NCI-H2227 (cell line): ENCODE measurements around the gene AP3B1.

Experiments used
- DNase-seq: peaks from one replicate; lab custom pipeline; 2025; ENCODE audit not compliant: unreplicated experiment; lab: John Stamatoyannopoulos, UW

The AP3B1 gene

GRCh38 chr5:78293851-78294247 lies 649 bp downstream of the AP3B1 start:
- DNase-seq = no peak

- DNase-seq = no peak
Measured at GRCh38 chr5:78291687-78292086, 2.8 kb downstream of the AP3B1 start.

- no peak for DNase-seq
Measured at GRCh38 chr5:78289911-78290310, 4.6 kb downstream of the AP3B1 start.

DNA sequence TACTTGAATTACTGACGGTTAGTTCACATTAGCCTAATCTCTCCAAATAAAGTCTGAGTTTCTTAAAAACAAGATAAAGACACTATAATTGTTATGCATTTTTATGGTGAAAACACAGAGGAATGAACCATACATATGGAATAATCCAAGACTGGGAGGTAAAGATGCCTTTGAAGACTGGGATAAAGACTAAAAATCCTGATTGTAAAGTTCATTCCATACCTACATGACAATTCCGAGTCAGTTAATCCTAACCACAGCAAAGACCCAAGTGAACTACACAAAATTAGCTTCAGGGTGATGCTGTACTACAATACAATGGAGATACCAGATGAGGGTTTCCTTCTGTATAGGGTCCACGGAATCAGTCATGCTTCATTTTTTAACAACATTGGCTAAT lies 6.3 kb downstream of the AP3B1 start:
- no peak for DNase-seq

GRCh38 chr5:78287833-78288232 lies 6.7 kb downstream of the AP3B1 start:
- no peak for DNase-seq

GRCh38 chr5:78287169-78287568 lies 7.3 kb downstream of the AP3B1 start:
- no peak for DNase-seq

- no peak for DNase-seq
Measured at GRCh38 chr5:78286290-78286689, 8.2 kb downstream of the AP3B1 start.

DNA sequence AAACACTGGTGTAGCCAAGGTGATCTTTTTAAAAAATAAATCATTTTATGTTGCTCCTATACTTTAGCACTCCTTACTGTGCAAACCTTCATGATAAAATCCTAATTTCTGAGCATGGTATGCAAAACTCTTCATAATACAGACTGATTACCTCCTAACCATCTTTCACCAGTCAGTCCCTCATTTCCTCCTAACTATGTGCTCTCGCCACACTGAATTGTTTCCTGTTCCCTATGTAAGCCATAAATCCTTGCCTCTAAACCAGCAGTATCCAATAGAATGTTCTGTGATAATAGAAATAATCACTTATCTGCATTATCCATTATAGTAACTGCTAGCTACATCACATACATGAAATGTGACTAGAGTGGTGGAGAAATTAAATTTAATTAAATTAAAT lies 10.7 kb downstream of the AP3B1 start:
- no peak for DNase-seq

DNA sequence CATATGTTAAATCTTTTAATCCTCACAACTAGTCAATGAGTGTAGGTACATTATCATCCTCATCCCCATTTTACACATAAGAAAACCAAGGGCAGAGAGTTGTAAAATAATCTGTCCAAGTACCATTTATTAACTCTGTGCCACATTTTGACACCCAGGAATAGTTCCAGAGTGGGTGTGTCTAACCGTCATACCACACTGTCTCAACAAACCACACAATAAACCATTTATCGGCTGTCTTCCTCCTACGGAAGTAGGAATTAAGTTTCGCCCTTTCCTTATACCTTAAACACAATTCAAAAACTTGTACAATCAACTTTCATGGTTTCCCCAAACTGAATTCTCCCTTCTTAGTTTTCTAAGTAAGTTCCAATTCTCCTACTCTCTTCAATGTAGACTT lies 11.4 kb downstream of the AP3B1 start:
- no peak for DNase-seq

DNA sequence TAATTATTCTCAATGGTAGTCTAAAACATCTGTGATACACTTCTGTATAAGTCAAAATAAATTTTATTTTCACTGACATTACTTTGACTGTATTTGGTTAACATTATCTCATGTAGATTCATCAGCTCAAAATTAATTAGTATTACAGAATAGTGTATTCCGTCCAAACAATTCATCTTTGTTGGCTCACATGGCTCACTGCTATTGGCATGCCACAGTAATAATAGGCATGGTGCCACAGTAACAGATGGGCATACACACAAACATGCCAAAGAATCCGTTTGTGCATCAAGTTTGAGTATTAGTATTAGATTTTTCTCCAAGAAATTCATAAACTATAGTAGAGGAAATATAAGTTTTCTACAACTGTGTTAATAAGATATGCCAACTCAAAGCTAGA lies 14.2 kb downstream of the AP3B1 start:
- DNase-seq = no peak

DNA sequence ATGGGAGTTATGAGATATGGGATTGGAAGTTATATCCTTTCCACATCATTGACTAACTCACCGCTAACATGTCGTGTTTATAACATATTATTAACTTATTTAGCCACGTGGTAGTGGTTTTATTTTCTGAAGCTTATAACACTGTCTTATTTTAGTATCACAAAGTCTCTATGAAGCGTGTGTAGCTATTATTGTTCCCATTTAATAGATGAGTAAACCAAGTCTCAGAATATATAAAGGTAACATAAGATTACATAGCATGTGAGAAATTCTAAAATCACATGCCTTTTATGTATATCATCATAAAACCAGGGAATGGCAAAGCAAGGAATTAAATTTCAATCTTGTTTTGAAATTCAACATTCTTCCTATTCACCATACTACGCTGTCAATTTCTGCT lies 15.3 kb downstream of the AP3B1 start:
- DNase-seq = no peak

- no peak for DNase-seq
Measured at GRCh38 chr5:78277715-78278114, 16.8 kb downstream of the AP3B1 start.

- DNase-seq = no peak
Measured at GRCh38 chr5:78275998-78276543, 18.4 kb downstream of the AP3B1 start.

DNA sequence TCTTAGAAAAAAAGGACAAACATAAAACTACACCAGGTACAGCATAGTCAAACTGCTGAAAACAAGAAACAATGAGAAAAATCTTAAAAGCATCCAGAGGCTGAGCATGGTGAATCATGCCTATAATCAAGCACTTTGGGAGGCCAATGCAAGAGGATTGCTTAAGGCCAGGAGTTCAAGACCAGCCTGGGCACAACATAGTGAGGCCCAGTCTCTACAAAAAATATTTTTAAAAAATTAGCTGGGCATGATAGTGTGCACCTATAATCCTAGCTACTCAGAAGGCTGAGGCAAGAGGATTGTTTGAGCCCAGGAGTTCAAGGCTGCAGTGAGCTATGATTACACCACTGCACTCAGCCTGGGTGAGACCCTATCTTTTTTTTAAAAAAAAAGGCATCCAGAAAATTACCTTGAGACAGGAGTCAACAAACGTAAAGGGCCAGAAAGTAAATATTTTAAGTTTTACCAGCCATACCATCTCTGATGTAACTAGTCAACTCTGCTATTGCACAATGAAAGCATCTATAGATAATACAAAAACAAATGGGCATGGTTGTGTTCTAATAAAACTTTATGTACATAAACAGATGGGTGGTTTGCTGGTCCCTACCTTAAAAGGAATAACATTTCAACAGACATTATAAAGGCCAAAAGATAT lies 19.8 kb downstream of the AP3B1 start:
- DNase-seq = no peak

DNA sequence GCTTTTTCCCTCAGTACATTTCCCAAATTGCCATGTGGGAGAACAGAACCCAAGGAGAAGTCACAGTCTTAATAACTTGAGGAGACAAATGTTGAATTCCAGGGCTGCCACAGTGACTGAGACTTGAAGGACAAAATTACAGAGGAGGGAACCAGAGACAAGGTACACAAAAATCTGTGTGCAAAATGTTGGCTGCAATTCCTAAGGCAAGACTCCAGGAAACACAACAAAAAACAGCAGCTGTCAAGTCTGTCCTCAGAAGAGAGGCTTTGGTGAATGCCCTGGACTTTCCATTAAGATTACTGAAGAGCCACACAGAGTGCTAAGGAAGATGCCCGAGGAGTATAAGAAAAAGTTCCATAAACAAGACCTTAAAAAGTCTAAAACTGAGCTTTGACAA lies 21.1 kb downstream of the AP3B1 start:
- no peak for DNase-seq

DNA sequence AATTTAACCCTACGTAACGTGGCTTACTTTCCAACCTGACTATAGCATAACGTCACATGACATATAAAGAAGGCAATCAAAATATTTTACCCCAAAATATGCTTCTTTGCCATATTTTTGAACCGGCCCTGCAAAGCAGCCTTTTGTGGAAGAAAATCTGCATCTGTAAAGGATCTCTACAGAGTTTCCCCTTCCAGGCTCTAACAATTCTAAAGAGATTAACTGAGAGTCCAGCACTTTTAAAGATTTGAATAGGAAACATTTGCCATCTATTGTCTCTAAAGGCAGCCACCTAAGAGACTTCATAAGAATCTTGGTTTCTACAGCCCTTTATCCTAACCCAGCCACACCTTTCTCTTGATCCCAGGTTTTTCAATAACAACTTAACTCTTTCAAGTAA lies 22.7 kb downstream of the AP3B1 start:
- no peak for DNase-seq

DNA sequence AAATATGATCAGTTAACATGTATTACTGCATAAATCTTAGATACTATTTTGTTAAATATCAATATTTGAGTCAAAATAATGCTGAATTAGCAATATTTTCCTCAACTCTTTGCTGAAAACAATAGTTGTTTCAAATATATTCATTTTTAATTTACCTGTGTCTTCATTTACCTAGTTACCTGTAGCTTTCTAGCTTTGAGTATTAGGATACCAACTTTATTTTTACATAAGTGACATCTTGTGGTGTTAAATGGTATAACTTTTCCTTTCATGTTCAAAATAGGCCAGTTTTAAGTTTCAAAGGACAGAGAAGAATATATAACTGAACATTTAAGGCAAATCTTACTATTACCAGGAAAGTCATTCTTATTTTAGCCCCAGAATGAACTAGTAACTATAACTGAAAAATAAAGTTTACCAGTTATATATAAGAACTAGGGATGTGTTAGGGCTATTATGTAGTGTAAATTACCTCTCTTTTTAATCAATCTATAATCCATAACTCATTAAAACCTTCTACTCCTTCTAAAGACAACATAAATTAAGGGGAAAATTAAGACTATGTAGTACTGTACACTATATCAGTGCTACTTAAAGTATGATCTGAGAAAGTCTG lies 25.3 kb downstream of the AP3B1 start:
- no peak for DNase-seq

DNA sequence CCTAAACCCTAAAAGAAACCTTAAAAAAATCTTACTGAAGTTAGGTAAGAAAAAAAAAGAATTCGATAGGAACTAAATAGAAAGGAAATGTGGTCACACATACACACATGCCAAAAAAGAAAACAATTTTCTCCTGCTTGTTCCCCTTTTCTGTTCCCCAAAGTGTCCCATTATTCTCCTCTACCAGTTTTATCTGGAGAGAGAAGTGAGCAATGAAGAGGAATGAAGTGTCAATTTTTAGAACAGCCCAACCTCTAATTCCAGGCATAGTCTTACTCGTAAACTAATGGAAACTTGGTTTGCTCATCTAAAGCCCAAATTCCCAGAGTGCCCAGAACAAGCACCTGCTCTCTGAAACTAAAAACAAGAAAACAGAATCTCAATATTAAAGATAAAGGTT lies 26.1 kb downstream of the AP3B1 start:
- no peak for DNase-seq

DNA sequence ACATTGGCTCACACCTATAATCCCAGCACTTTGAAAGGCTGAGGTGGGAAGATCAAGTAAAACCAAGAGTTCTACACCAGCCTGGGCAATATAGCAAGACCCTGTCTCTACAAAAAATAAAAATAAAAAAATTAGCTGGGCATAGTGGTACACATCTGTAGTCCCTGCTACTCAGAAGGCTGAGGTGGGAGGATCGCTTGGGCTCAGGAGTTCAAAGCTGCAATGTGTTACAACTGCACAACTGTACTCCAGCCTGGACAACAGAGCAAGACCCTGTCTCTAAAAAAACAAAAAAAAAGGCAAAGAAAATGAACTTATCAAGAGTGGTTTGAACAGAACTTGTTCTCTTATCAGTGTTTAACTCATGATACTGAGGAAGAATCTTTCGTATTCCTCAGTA lies 29.3 kb downstream of the AP3B1 start:
- no peak for DNase-seq

GRCh38 chr5:78264600-78264999 lies 29.9 kb downstream of the AP3B1 start:
- no peak for DNase-seq

DNA sequence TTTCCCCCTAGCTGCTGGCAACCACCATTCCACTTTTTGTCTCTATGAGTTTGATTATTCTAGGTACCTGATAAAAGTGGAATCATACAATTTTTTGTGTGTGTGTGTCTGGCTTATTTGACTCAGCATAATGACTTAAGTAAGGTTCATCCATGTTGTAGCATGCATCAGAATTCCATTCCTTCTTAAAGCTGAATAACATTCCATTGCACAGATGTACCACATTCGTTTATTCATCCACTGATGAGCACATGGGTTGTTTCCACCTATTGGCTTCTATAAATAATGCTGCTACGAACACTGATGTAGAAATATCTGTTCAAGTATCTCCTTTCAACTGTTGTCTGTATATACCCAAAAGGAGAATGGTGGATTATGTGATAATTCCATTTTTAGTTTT lies 33.7 kb downstream of the AP3B1 start:
- DNase-seq = no peak

DNA sequence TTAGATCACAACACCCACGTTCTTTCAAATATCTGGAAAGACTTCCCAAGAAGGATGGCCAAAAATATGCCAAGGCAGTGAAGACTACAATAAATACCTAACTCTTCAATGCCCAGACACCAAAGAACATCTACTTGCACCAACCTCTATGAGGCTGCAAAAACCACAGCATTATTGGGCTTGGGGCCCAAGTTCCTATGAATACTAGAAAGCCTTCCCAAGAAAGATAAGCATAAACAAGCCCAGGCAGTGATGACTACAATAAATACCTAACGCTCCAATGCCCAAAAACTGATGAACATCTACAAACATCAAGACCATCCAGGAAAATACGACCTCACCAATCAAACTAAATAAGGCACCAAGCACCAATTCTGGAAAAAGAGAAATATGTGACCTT lies 41.3 kb downstream of the AP3B1 start:
- DNase-seq = no peak

- no peak for DNase-seq
Measured at GRCh38 chr5:78252715-78253114, 41.8 kb downstream of the AP3B1 start.
